Measurements from ENCODE around the gene TWNK.
A peak's percentile ranks its signal among the peaks of the same experiment; 100 is the strongest.
"Not testable (repeated sequence)": the region's sequence is repeated elsewhere in the genome, so short reads cannot be mapped to it uniquely, and the experiment has no call there.

Gene TWNK

GRCh38 chr10:100969187-100970075 is 17.9 kb upstream of the TWNK start, which contains the start of gene SEMA4G:
SEMA4G (plus strand) TSS chr10:100969504; CDS start chr10:100972913, 3,409 bp downstream.
- peak; percentile 51 for DNase-seq (ENCODE audit: low read depth, low spot score)
- Histone ChIP-seq H3K36me3 (ENCODE audit: insufficient read depth, insufficient read length, low read length) (no peaks in the 10 kb centered on the region), H3K4me1 (ENCODE audit: insufficient read depth, insufficient read length) (peaks cover 26% of the 10 kb centered on the region), H3K9me3 (ENCODE audit: insufficient read depth, low read length) (no peaks in the 10 kb centered on the region), H3K4me3 (ENCODE audit: insufficient read length, low read depth) (peak within 1 kb of the TSS; percentile 66), H3K27me3 (ENCODE audit: insufficient read depth, insufficient read length) (peaks cover 6% of the 10 kb centered on the region), H3K9ac (ENCODE audit: insufficient read length, low read depth) (peak within 1 kb of the TSS; percentile 77)
- TF ChIP-seq SUZ12 (IDR thresholded peaks at IDR 0.05; ENCODE audit: extremely low read depth, insufficient read depth, insufficient read length), result no peak
- TF ChIP-seq YY1 (IDR thresholded peaks at IDR 0.05; ENCODE audit: insufficient read depth, insufficient read length), result no peak
- no peak for TF ChIP-seq ZNF274 (IDR thresholded peaks at IDR 0.05; ENCODE audit: low read depth, low read length)

GRCh38 chr10:100970076-100970913 is 17.0 kb upstream of the TWNK start:
- Histone ChIP-seq H3K36me3 (ENCODE audit: insufficient read depth, insufficient read length, low read length) (no peaks in the 10 kb centered on the region), H3K4me3 (ENCODE audit: insufficient read length, low read depth) (peak overlapping the region; percentile 66), H3K4me1 (ENCODE audit: insufficient read depth, insufficient read length) (peaks cover 26% of the 10 kb centered on the region), H3K9me3 (ENCODE audit: insufficient read depth, low read length) (no peaks in the 10 kb centered on the region), H3K9ac (ENCODE audit: insufficient read length, low read depth) (peak overlapping the region; percentile 77), H3K27me3 (ENCODE audit: insufficient read depth, insufficient read length) (peaks cover 6% of the 10 kb centered on the region)
- TF ChIP-seq ZNF274 (IDR thresholded peaks at IDR 0.05; ENCODE audit: low read depth, low read length) (no peak), SUZ12 (IDR thresholded peaks at IDR 0.05; ENCODE audit: extremely low read depth, insufficient read depth, insufficient read length) (no peak), YY1 (IDR thresholded peaks at IDR 0.05; ENCODE audit: insufficient read depth, insufficient read length) (no peak)
- DNase-seq (ENCODE audit: low read depth, low spot score), result no peak

GRCh38 chr10:100970914-100971811 is 16.2 kb upstream of the TWNK start:
- H3K4me1 ChIP-seq (ENCODE audit: insufficient read depth, insufficient read length), result peaks cover 24% of the 10 kb centered on the region
- DNase-seq (ENCODE audit: low read depth, low spot score), result no peak
- no peaks in the 10 kb centered on the region for H3K36me3 ChIP-seq (ENCODE audit: insufficient read depth, insufficient read length, low read length)
- TF ChIP-seq YY1 (IDR thresholded peaks at IDR 0.05; ENCODE audit: insufficient read depth, insufficient read length) (no peak), SUZ12 (IDR thresholded peaks at IDR 0.05; ENCODE audit: extremely low read depth, insufficient read depth, insufficient read length) (no peak), ZNF274 (IDR thresholded peaks at IDR 0.05; ENCODE audit: low read depth, low read length) (no peak)
- H3K4me3 ChIP-seq (ENCODE audit: insufficient read length, low read depth), result no peak overlapping the region
- no peaks in the 10 kb centered on the region for H3K9me3 ChIP-seq (ENCODE audit: insufficient read depth, low read length)
- H3K27me3 ChIP-seq (ENCODE audit: insufficient read depth, insufficient read length), result peaks cover 6% of the 10 kb centered on the region
- no peak overlapping the region for H3K9ac ChIP-seq (ENCODE audit: insufficient read length, low read depth)

- TF ChIP-seq SUZ12 (IDR thresholded peaks at IDR 0.05; ENCODE audit: extremely low read depth, insufficient read depth, insufficient read length) (no peak), ZNF274 (IDR thresholded peaks at IDR 0.05; ENCODE audit: low read depth, low read length) (no peak), YY1 (IDR thresholded peaks at IDR 0.05; ENCODE audit: insufficient read depth, insufficient read length) (no peak)
- no peak overlapping the region for H3K4me3 ChIP-seq (ENCODE audit: insufficient read length, low read depth)
Observed at GRCh38 chr10:100972115-100972903, 15.0 kb upstream of the TWNK start.

GRCh38 chr10:100972904-100973535 is 14.3 kb upstream of the TWNK start:
- H3K4me1 ChIP-seq (ENCODE audit: insufficient read depth, insufficient read length), result peaks cover 24% of the 10 kb centered on the region
- no peaks in the 10 kb centered on the region for H3K9me3 ChIP-seq (ENCODE audit: insufficient read depth, low read length)
- peaks cover 6% of the 10 kb centered on the region for H3K27me3 ChIP-seq (ENCODE audit: insufficient read depth, insufficient read length)
- no peak overlapping the region for H3K9ac ChIP-seq (ENCODE audit: insufficient read length, low read depth)
- H3K36me3 ChIP-seq (ENCODE audit: insufficient read depth, insufficient read length, low read length), result no peaks in the 10 kb centered on the region
- TF ChIP-seq ZNF274 (IDR thresholded peaks at IDR 0.05; ENCODE audit: low read depth, low read length), result no peak
- no peak for TF ChIP-seq YY1 (IDR thresholded peaks at IDR 0.05; ENCODE audit: insufficient read depth, insufficient read length)
- TF ChIP-seq SUZ12 (IDR thresholded peaks at IDR 0.05; ENCODE audit: extremely low read depth, insufficient read depth, insufficient read length), result no peak
- DNase-seq (ENCODE audit: low read depth, low spot score), result no peak
- H3K4me3 ChIP-seq (ENCODE audit: insufficient read length, low read depth), result no peak overlapping the region

More at GRCh38 chr10:100972115-100972903, 15.0 kb upstream of the TWNK start:
- peaks cover 6% of the 10 kb centered on the region for H3K27me3 ChIP-seq (ENCODE audit: insufficient read depth, insufficient read length)
- no peaks in the 10 kb centered on the region for H3K9me3 ChIP-seq (ENCODE audit: insufficient read depth, low read length)
- no peak overlapping the region for H3K9ac ChIP-seq (ENCODE audit: insufficient read length, low read depth)
- no peaks in the 10 kb centered on the region for H3K36me3 ChIP-seq (ENCODE audit: insufficient read depth, insufficient read length, low read length)
- DNase-seq (ENCODE audit: low read depth, low spot score), result no peak
- peaks cover 24% of the 10 kb centered on the region for H3K4me1 ChIP-seq (ENCODE audit: insufficient read depth, insufficient read length)

- peaks cover 19% of the 10 kb centered on the region for H3K36me3 ChIP-seq (ENCODE audit: insufficient read depth, insufficient read length, low read length)
Observed at GRCh38 chr10:100975397-100975796, 11.9 kb upstream of the TWNK start.

More at GRCh38 chr10:100975397-100975796, 11.9 kb upstream of the TWNK start:
- H3K4me1 ChIP-seq (ENCODE audit: insufficient read depth, insufficient read length), result peaks cover 19% of the 10 kb centered on the region
- not testable (repeated sequence) for H3K9ac ChIP-seq (ENCODE audit: insufficient read length, low read depth); DNase-seq (ENCODE audit: low read depth, low spot score); H3K9me3 ChIP-seq (ENCODE audit: insufficient read depth, low read length); H3K27me3 ChIP-seq (ENCODE audit: insufficient read depth, insufficient read length); H3K4me3 ChIP-seq (ENCODE audit: insufficient read length, low read depth)
